ENCODE results near the gene ZNF567.
"Not testable (repeated sequence)": the region's sequence is repeated elsewhere in the genome, so short reads cannot be mapped to it uniquely, and the experiment has no call there.

Gene ZNF567

GRCh38 chr19:36709423-36709822 is 22.0 kb downstream of the ZNF567 start:
- no peak overlapping the region for H3K4me3 ChIP-seq (ENCODE audit: low read depth, low read length)
- TF ChIP-seq, protein P1, sequence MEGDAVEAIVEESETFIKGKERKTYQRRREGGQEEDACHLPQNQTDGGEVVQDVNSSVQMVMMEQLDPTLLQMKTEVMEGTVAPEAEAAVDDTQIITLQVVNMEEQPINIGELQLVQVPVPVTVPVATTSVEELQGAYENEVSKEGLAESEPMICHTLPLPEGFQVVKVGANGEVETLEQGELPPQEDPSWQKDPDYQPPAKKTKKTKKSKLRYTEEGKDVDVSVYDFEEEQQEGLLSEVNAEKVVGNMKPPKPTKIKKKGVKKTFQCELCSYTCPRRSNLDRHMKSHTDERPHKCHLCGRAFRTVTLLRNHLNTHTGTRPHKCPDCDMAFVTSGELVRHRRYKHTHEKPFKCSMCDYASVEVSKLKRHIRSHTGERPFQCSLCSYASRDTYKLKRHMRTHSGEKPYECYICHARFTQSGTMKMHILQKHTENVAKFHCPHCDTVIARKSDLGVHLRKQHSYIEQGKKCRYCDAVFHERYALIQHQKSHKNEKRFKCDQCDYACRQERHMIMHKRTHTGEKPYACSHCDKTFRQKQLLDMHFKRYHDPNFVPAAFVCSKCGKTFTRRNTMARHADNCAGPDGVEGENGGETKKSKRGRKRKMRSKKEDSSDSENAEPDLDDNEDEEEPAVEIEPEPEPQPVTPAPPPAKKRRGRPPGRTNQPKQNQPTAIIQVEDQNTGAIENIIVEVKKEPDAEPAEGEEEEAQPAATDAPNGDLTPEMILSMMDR (conservative IDR thresholded peaks at IDR 0.05; ENCODE audit: low read depth, low read length) = no peak
- DNase-seq (ENCODE audit: low read depth) = no peak

GRCh38 chr19:36719687-36720556 is 32.5 kb downstream of the ZNF567 start:
- peak; percentile 5 for DNase-seq (ENCODE audit: low read depth)
- no peak overlapping the region for H3K4me3 ChIP-seq (ENCODE audit: low read depth, low read length)

DNA sequence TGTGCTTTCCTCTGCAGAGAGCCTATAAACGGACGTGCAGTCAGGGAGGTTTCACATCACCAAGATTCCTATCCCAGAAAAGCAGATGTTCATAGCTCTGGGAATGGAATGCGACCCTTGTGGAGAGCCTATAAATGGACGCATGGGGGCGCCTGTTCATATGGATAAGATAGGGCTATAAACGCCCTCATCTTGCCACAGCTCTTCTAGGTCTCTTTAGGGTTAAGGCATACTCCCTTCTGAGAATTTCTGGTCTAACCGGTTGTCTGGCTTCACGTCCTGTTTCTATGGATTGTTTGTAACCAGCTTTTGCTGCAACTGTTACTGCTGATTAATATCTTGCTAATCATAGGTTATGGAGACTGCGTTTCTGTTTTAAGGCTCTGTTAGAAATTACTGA is 48.8 kb downstream of the ZNF567 start:
- not testable (repeated sequence) for DNase-seq (ENCODE audit: low read depth)

More at GRCh38 chr19:36719687-36720556, 32.5 kb downstream of the ZNF567 start:
- TF ChIP-seq, protein P1 (conservative IDR thresholded peaks at IDR 0.05; ENCODE audit: low read depth, low read length) = no peak

DNA sequence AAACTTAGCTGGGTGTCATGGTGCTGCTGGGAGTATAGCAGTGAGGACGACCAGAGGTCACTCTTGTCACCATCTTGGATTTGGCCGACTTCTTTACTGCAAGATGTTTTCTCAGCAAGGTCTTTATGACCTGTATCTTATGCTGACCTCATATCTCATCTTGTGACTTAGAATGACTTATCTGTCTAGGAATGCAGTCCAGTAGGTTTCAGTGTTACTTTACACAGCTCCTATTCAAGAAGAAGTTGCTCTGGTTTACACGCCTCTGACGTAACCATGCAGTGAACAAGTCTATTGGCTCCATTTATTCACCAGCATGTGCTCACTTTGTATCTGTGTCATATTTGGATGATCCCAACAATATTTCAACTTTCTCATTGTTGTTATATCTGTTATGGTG is 58.5 kb downstream of the ZNF567 start:
- TF ChIP-seq, protein P1 (conservative IDR thresholded peaks at IDR 0.05; ENCODE audit: low read depth, low read length) = no peak
- no peak overlapping the region for H3K4me3 ChIP-seq (ENCODE audit: low read depth, low read length)
- DNase-seq (ENCODE audit: low read depth) = no peak

More for the DNA sequence above, 48.8 kb downstream of the ZNF567 start:
- not testable (repeated sequence) for H3K4me3 ChIP-seq (ENCODE audit: low read depth, low read length)

- H3K4me3 ChIP-seq (ENCODE audit: low read depth, low read length) = no peak overlapping the region
- TF ChIP-seq, protein P1 (conservative IDR thresholded peaks at IDR 0.05; ENCODE audit: low read depth, low read length) = no peak
- no peak for DNase-seq (ENCODE audit: low read depth)
Measured at GRCh38 chr19:36747750-36748149, 60.3 kb downstream of the ZNF567 start.

DNA sequence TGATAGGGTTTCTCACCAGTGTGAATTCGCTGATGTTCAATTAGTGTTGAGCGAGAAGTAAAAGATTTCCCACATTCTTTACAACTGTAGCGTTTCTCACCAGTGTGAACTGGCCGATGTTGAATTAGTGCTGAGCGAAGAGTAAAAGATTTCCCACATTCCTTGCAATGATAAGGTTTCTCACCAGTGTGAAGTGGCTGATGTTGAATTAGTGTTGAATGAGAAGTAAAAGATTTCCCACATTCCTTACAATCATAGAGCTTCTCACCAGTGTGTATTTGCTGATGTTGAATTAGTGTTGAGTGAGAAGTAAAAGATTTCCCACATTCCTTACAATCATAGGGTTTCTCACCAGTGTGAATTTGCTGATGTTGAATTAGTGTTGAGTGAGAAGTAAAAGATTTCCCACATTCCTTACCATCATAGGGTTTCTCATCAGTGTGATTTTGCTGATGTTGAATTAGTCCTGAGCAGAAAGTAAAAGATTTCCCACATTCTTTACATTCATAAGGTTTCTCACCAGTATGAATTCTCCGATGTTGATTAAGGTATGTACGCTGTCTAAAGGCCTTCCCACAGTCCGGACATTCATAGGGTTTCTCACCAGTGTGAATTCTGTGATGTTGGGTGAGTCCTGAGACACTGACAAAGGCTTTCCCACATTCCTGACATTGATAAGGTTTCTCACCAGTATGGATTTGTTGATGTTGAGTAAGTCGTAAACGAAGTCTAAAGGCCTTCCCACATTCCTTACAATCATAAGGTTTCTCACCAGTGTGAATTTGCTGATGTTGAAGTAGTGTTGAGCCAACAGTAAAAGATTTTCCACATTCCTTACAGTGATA is 61.2 kb downstream of the ZNF567 start:
- TF ChIP-seq, protein P1 (conservative IDR thresholded peaks at IDR 0.05; ENCODE audit: low read depth, low read length) = no peak
- no peak overlapping the region for H3K4me3 ChIP-seq (ENCODE audit: low read depth, low read length)

DNA sequence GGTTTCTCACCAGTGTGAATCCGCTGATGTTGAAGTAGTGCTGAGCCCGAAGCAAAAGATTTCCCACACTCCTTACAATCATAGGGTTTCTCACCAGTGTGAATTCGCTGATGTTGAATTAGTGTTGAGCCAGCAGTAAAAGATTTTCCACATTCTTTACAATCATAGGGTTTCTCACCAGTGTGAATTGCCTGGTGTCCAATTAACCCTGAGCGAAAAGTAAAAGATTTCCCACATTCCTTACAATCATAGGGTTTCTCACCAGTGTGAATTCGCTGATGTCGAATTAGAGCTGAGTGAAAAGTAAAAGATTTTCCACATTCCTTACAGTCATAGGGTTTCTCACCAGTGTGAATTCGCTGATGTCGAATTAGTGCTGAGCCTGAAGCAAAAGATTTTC is 62.2 kb downstream of the ZNF567 start:
- DNase-seq (ENCODE audit: low read depth); H3K4me3 ChIP-seq (ENCODE audit: low read depth, low read length): not testable (repeated sequence)

More for the DNA sequence above, 61.2 kb downstream of the ZNF567 start:
- DNase-seq (ENCODE audit: low read depth) = no peak

Data from choroid plexus epithelial cell (primary cell).